Activated T-cell treated with anti-CD3 and anti-CD28 coated beads for 24 hours (primary cell): ENCODE measurements around the gene TXK.

ENCODE experiments used
- DNase-seq: peaks from one replicate; pipeline ENCODE4 v3.0.0-alpha.2; 2020; ENCODE audit warnings: low read depth

TXK gene

DNA sequence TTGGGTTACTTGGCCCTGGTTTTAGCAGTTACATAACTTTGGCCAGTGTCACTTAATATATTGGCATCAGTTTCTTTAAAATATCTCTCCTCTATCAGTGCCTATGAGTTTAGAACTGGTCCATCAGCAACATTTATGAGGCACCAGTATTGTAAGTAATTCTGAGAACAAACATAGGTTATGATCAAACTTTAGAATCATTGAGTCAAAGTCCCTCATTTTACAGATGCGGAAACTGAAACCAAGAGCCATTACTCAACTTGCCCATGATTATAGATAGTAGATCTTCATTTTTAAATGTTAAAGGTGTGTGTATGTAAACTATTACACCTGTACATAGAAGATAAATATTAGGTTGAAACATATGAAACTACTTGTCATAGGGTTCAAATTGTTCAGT is 113.0 kb downstream of the TXK start:
- no peak for DNase-seq

DNA sequence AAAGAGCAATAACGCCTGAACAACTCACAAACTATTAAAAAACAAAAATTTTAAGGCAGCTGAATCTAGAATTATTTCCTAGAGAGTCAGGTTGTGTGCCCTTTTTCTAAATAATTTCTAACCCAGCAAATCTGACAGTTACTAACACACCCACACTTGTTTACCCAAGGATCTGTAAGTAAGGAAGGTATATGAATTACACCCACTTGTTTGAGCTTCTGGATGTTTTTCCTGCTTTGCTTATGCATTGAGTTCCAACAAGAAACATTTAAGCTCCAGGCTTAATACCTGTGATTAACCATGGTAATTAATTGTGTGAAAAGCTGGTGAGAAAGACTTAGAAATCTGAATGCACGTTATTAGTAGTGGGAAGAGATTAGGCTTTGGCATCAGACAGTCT is 115.9 kb downstream of the TXK start:
- DNase-seq = no peak

DNA sequence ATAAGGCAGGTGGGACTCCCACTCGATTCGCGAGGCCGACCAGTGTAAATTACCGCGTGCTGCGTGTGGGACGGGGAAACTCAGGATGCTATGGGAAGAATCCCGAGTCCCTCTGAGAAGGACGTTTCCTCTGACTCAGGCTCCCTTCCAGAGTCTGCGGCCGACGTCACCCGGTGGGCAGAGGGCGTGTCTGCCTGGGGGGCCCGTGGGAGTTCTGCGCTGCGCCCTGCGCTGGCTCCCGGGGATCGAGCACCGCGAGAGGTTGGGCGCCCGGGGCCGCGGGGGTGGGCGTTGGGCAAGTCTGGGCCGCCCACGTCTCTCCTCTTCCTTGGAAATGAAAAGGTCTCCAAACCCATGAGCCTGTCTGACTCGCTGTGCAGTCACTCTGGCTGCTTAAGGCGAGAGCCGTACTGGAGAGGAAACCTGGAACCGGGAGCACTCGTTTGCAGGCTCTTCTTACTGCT is 116.9 kb downstream of the TXK start:
- DNase-seq = peak; percentile 42
